Activated CD4-positive, alpha-beta memory T cell treated with anti-CD3 and anti-CD28 coated beads, Interleukin-2, amount 10 ng/mL, durations not matched to agents 7 days and 5 days (primary cell): ENCODE results near the gene ACTA2. TPM values are rescaled to one million over a fixed set of nuclear protein-coding genes. Genes with fewer than 3 reads are reported as not detected.

Source experiments
- CTCF ChIA-PET: fragments of 350-600 bp; sonication (Branson Sonifier 250); formaldehyde crosslinking; loops from one replicate; lab custom pipeline; 2021; ENCODE audit warnings: antibody characterized with exemption, inconsistent platforms; lab: Charles Lee
- POLR2A ChIA-PET: fragments of 350-600 bp; sonication (Branson Sonifier 250); formaldehyde crosslinking; loops from one replicate; lab custom pipeline; 2021; ENCODE audit warnings: antibody characterized with exemption; lab: Charles Lee
- DNase-seq: peaks from one replicate; pipeline ENCODE4 v3.0.0-alpha.2; 2020
- H3K27ac Mint-ChIP-seq: one replicate; pipeline ENCODE4 v1.8.0; 2021; ENCODE audit warnings: mild to moderate bottlenecking, mixed read lengths
- H3K27me3 Mint-ChIP-seq: one replicate; pipeline ENCODE4 v1.8.0; 2021; ENCODE audit warnings: mixed read lengths
- H3K36me3 Mint-ChIP-seq: one replicate; pipeline ENCODE4 v1.8.0; 2021; ENCODE audit warnings: low read depth, mixed read lengths
- H3K4me1 Mint-ChIP-seq: one replicate; pipeline ENCODE4 v1.8.0; 2021; ENCODE audit warnings: mixed read lengths
- H3K4me3 Mint-ChIP-seq: one replicate; pipeline ENCODE4 v1.8.0; 2021; ENCODE audit warnings: mild to moderate bottlenecking, mixed read lengths
- H3K9me3 Mint-ChIP-seq: one replicate; pipeline ENCODE4 v1.8.0; 2021; ENCODE audit warnings: mixed read lengths
- total RNA-seq, 2 experiments: library from RNA; stranded (reverse); gene quantifications; one replicate each; pipeline ENCODE4 v1.2.3, GENCODE V29; 2021

The ACTA2 gene
- total RNA-seq, 2 experiments from 2014 or later, result 14.7 to 15.5 TPM

GRCh38 chr10:88980800-88981199 lies 28.2 kb upstream of the ACTA2 start:
- Mint-ChIP-seq H3K36me3 (peaks cover 12% of the 10 kb centered on the region), H3K4me3 (no peak overlapping the region), H3K27me3 (no peaks in the 10 kb centered on the region), H3K4me1 (peaks cover 33% of the 10 kb centered on the region), H3K9me3 (peaks cover 2% of the 10 kb centered on the region), H3K27ac (no peak overlapping the region)
- CTCF ChIA-PET, result no interaction called here
- no peak for DNase-seq
- POLR2A ChIA-PET, result interaction anchor here (1.5 kb wide), 1 partner anchor 9 kb away, joined by 8 read pairs; the partner anchor contains the start of gene FAS

- no peak for DNase-seq
- H3K4me3 Mint-ChIP-seq, result no peak overlapping the region
- no peak overlapping the region for H3K27ac Mint-ChIP-seq
- CTCF ChIA-PET, result no interaction called here
- POLR2A ChIA-PET, result interaction anchor here (1.5 kb wide), 1 partner anchor 10 kb away, joined by 8 read pairs; the partner anchor contains the start of gene FAS
- peaks cover 35% of the 10 kb centered on the region for H3K4me1 Mint-ChIP-seq
- H3K27me3 Mint-ChIP-seq, result no peaks in the 10 kb centered on the region
- H3K9me3 Mint-ChIP-seq, result no peaks in the 10 kb centered on the region
- peaks cover 12% of the 10 kb centered on the region for H3K36me3 Mint-ChIP-seq
These were observed 27.7 kb upstream of the ACTA2 start for GRCh38 chr10:88980247-88980646.

GRCh38 chr10:88979603-88980002 lies 27.0 kb upstream of the ACTA2 start:
- Mint-ChIP-seq H3K4me3 (no peak overlapping the region), H3K9me3 (no peaks in the 10 kb centered on the region), H3K27ac (no peak overlapping the region), H3K36me3 (peaks cover 14% of the 10 kb centered on the region), H3K27me3 (no peaks in the 10 kb centered on the region), H3K4me1 (peaks cover 37% of the 10 kb centered on the region)
- ChIA-PET POLR2A (interaction anchor here (1.1 to 1.5 kb wide), 2 partner anchors 11 to 47 kb away, joined by 3 to 8 read pairs; partner anchors contain the start of gene FAS), CTCF (interaction anchor here (1.5 to 1.7 kb wide), 2 partner anchors 8 to 45 kb away, joined by 4 to 7 read pairs; no protein-coding TSS in a partner anchor)
- no peak for DNase-seq

- Mint-ChIP-seq H3K4me1 (peaks cover 37% of the 10 kb centered on the region), H3K27me3 (no peaks in the 10 kb centered on the region), H3K36me3 (peaks cover 10% of the 10 kb centered on the region), H3K4me3 (no peak overlapping the region), H3K27ac (no peak overlapping the region), H3K9me3 (no peaks in the 10 kb centered on the region)
- POLR2A ChIA-PET, result interaction anchor here (1.0 to 1.3 kb wide), 4 partner anchors 8 to 46 kb away, joined by 3 to 11 read pairs (median 4); partner anchors contain the start of gene FAS
- no peak for DNase-seq
- CTCF ChIA-PET, result interaction anchor here (1.3 to 1.7 kb wide), 3 partner anchors 8 to 45 kb away, joined by 4 to 7 read pairs (median 4); no protein-coding TSS in a partner anchor
These were observed 26.6 kb upstream of the ACTA2 start for GRCh38 chr10:88979153-88979562.

DNA sequence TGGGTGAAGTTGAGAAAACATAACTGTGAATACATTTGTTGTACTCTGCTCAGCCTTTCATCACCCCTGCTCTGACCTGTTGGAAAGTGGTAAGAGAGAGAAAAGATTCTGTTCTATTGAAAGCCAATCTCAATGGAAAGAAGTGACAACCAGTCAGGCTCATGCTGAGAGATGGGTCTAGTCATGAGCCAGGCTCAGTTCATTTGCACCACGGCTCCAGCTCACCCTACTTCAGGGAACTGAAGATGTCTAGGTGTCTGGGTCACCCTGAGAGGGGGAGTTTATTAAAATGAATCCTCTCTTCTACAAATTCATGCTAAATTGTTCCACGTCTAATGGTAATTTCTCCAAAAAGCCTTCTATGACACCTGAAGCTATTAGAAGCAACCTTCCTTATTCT lies 25.9 kb upstream of the ACTA2 start:
- peaks cover 32% of the 10 kb centered on the region for H3K4me1 Mint-ChIP-seq

GRCh38 chr10:88975377-88975720 lies 22.8 kb upstream of the ACTA2 start:
- Mint-ChIP-seq H3K27me3 (no peaks in the 10 kb centered on the region), H3K9me3 (no peaks in the 10 kb centered on the region), H3K36me3 (peaks cover 5% of the 10 kb centered on the region), H3K4me3 (peak overlapping the region; percentile 88), H3K4me1 (peaks cover 28% of the 10 kb centered on the region), H3K27ac (peak overlapping the region; percentile 93)
- ChIA-PET POLR2A (interaction anchor here (1.1 to 4.8 kb wide), 4 partner anchors 12 to 96 kb away, joined by 3 to 57 read pairs (median 6); partner anchors contain the start of genes FAS and STAMBPL1), CTCF (interaction anchor here (0.9 to 3.2 kb wide), 5 partner anchors 12 to 43 kb away, joined by 3 to 10 read pairs (median 4); partner anchors contain the start of gene FAS)
- no peak for DNase-seq

More for the DNA sequence above, 25.9 kb upstream of the ACTA2 start:
- Mint-ChIP-seq H3K4me3 (no peak overlapping the region), H3K36me3 (peaks cover 8% of the 10 kb centered on the region), H3K9me3 (no peaks in the 10 kb centered on the region), H3K27ac (no peak overlapping the region), H3K27me3 (no peaks in the 10 kb centered on the region)
- ChIA-PET CTCF (interaction anchor here (1.3 to 1.7 kb wide), 3 partner anchors 9 to 44 kb away, joined by 4 to 7 read pairs (median 4); no protein-coding TSS in a partner anchor), POLR2A (interaction anchor here (1.0 to 1.3 kb wide), 4 partner anchors 9 to 46 kb away, joined by 3 to 11 read pairs (median 4); partner anchors contain the start of gene FAS)
- DNase-seq, result no peak

DNA sequence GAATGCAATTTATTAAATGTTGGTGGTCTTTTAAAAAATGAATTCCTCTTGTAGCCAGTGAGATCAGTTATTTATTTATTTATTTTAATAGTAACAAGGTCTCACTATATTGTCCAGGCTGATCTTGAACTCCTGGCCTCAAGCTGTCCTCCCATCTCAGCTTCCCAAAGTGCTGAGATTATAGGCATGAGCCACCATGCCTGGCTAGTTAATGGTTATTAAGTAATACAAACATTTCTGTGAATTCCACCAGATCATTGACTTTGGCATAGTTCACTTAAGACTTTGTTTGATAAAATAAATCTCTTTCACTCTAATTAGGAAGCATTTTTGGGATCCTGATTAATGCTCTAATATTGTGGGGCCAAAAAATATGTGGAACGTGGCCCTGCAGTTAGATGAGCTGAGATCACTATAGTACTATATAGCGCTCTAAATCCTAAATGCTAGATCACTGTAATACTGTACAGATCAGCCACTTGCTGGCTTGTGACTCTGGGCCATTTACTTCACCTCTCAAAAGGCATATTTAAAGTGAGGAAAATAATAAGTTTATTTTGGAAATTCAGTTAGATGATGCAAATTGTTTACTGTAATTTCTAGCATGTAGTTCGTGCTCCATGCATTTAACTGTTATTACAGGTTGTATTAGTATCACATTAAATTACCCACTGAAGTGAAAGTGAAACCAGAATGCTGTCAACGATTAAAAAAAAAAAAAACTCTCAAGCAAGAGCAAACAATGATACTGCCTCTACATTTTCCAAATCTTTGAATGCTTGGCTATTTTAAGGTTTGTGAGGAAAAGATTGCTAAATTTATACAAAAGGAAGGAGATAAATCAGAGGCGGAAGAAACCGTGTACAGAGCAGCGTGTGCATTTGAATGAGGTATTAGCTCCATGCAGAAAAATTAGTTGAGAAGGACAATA lies 22.1 kb upstream of the ACTA2 start:
- POLR2A ChIA-PET, result interaction anchor here (1.1 to 4.8 kb wide), 4 partner anchors 13 to 95 kb away, joined by 3 to 57 read pairs (median 6); partner anchors contain the start of genes FAS and STAMBPL1
- DNase-seq, result no peak
- Mint-ChIP-seq H3K4me3 (peak overlapping the region; percentile 88), H3K4me1 (peaks cover 28% of the 10 kb centered on the region), H3K9me3 (no peaks in the 10 kb centered on the region), H3K36me3 (peaks cover 5% of the 10 kb centered on the region), H3K27me3 (no peaks in the 10 kb centered on the region), H3K27ac (peak overlapping the region; percentile 93)
- CTCF ChIA-PET, result interaction anchor here (0.9 to 3.2 kb wide), 5 partner anchors 13 to 42 kb away, joined by 3 to 10 read pairs (median 4); partner anchors contain the start of gene FAS

- ChIA-PET CTCF (interaction anchor here (1.9 to 3.2 kb wide), 2 partner anchors 13 to 39 kb away, joined by 4 to 8 read pairs; no protein-coding TSS in a partner anchor), POLR2A (interaction anchor here (0.8 to 4.8 kb wide), 3 partner anchors 13 to 94 kb away, joined by 3 to 57 read pairs (median 8); partner anchors contain the start of gene FAS)
- no peaks in the 10 kb centered on the region for H3K27me3 Mint-ChIP-seq
- no peaks in the 10 kb centered on the region for H3K9me3 Mint-ChIP-seq
- no peak for DNase-seq
- H3K4me3 Mint-ChIP-seq, result no peak overlapping the region
- peaks cover 25% of the 10 kb centered on the region for H3K4me1 Mint-ChIP-seq
- no peak overlapping the region for H3K27ac Mint-ChIP-seq
- H3K36me3 Mint-ChIP-seq, result peaks cover 5% of the 10 kb centered on the region
These were observed 21.4 kb upstream of the ACTA2 start for GRCh38 chr10:88974012-88974411.

- H3K36me3 Mint-ChIP-seq, result peaks cover 5% of the 10 kb centered on the region
- no peak overlapping the region for H3K4me3 Mint-ChIP-seq
- H3K4me1 Mint-ChIP-seq, result peaks cover 22% of the 10 kb centered on the region
- H3K27ac Mint-ChIP-seq, result no peak overlapping the region
- CTCF ChIA-PET, result interaction anchor here (0.7 kb wide), 1 partner anchor 35 kb away, joined by 3 read pairs; no protein-coding TSS in a partner anchor
- no peaks in the 10 kb centered on the region for H3K9me3 Mint-ChIP-seq
- POLR2A ChIA-PET, result interaction anchor here (0.7 to 1.0 kb wide), 2 partner anchors 20 to 141 kb away, joined by 3 read pairs; no protein-coding TSS in a partner anchor
- no peaks in the 10 kb centered on the region for H3K27me3 Mint-ChIP-seq
- DNase-seq, result no peak
These were observed 18.9 kb upstream of the ACTA2 start for GRCh38 chr10:88971221-88972061.

GRCh38 chr10:88968391-88968790 lies 15.8 kb upstream of the ACTA2 start:
- CTCF ChIA-PET, result no interaction called here
- Mint-ChIP-seq H3K4me1 (peaks cover 6% of the 10 kb centered on the region), H3K27ac (no peak overlapping the region), H3K4me3 (no peak overlapping the region), H3K9me3 (no peaks in the 10 kb centered on the region), H3K27me3 (no peaks in the 10 kb centered on the region), H3K36me3 (peaks cover 2% of the 10 kb centered on the region)
- no peak for DNase-seq
- POLR2A ChIA-PET, result no interaction called here

GRCh38 chr10:88966797-88967196 lies 14.2 kb upstream of the ACTA2 start:
- peaks cover 12% of the 10 kb centered on the region for H3K4me1 Mint-ChIP-seq
- no peaks in the 10 kb centered on the region for H3K9me3 Mint-ChIP-seq
- peaks cover 2% of the 10 kb centered on the region for H3K36me3 Mint-ChIP-seq
- CTCF ChIA-PET, result interaction anchor here (0.5 kb wide), 1 partner anchor 24 kb away, joined by 3 read pairs; no protein-coding TSS in a partner anchor
- no peak overlapping the region for H3K4me3 Mint-ChIP-seq
- DNase-seq, result no peak
- H3K27me3 Mint-ChIP-seq, result no peaks in the 10 kb centered on the region
- POLR2A ChIA-PET, result no interaction called here
- H3K27ac Mint-ChIP-seq, result no peak overlapping the region
